HCT116 (cell line): ENCODE data around the gene SDE2. TPM values are rescaled to one million over a fixed set of nuclear protein-coding genes. Genes with fewer than 3 reads are reported as not detected.

Experiments
- ATAC-seq: fragments of 200-7000 bp; cut with Tn5 transposase; 2 replicates; pipeline ENCODE4 v1.9.1; 2020; ENCODE audit warnings: mild to moderate bottlenecking, moderate library complexity
- BruUV-seq: library from RNA; stranded (reverse); fragments of 400-500 nt; replicated peaks from 2 replicates; lab custom pipeline; 2021; lab: Mats Ljungman, UMichigan
- CTCF ChIA-PET: fragments of 300-600 bp; sonication (Branson Sonifier 250); formaldehyde crosslinking; loops from one replicate; lab custom pipeline; 2021; ENCODE audit warnings: antibody characterized with exemption; lab: Charles Lee
- POLR2A ChIA-PET: fragments of 300-600, 350-600 bp; sonication (Branson Sonifier 250); formaldehyde crosslinking; loops from one replicate; lab custom pipeline; 2021; ENCODE audit warnings: antibody characterized with exemption; lab: Charles Lee
- RAD21 ChIA-PET, 2 experiments: fragments of 300-600 bp; sonication (Branson Sonifier 250); formaldehyde crosslinking; loops; one replicate each; lab custom pipeline; 2023; ENCODE audit warnings: low total read pairs in 2 of 2; ENCODE audit not compliant: uncharacterized antibody in 2 of 2, unreplicated experiment in 2 of 2, low non-redundant PET in 1 of 2; lab: Charles Lee
- DNase-seq: peaks from one replicate; pipeline ENCODE4 v3.0.0-alpha.2; 2010; ENCODE audit warnings: low read depth, low spot score
- H2AFZ ChIP-seq: fragments of 200-600 bp; shearing (Covaris generic), sonication (generic); 2 replicates; pipeline ENCODE4 v1.6.1; 2017; ENCODE audit warnings: low read depth, mixed run types, mixed read lengths, antibody characterized with exemption, low read length; ENCODE audit not compliant: poor library complexity, severe bottlenecking
- H3K27ac ChIP-seq: 2 replicates; pipeline ENCODE4 v1.5.1; 2012; ENCODE audit warnings: low read depth, low read length
- H3K27me3 ChIP-seq: fragments of 200-600 bp; sonication (generic); 2 replicates; pipeline ENCODE4 v1.6.1; 2016; ENCODE audit warnings: mixed run types, low read length, mixed read lengths; ENCODE audit not compliant: insufficient read depth
- H3K36me3 ChIP-seq, 2 experiments: fragments of 200-500 bp in 1 of 2; fragments of 200-600 bp in 1 of 2; sonication (Bioruptor generic) in 1 of 2; sonication (generic) in 1 of 2; 2 replicates each; pipeline versions ENCODE4 v1.5.1 to v1.6.1; 2014 to 2016; ENCODE audit warnings: low read length in 2 of 2, inconsistent platforms in 1 of 2, mixed read lengths in 1 of 2, mixed run types in 1 of 2; ENCODE audit not compliant: insufficient read depth in 2 of 2, control insufficient read depth in 1 of 2
- H3K4me1 ChIP-seq, 2 experiments: fragments of 200-600 bp in 1 of 2; sonication (generic) in 1 of 2; 2 replicates each; pipeline versions ENCODE4 v1.5.1 to v1.6.1; 2012 to 2017; ENCODE audit warnings: low read length in 2 of 2, inconsistent platforms in 1 of 2, mild to moderate bottlenecking in 1 of 2, mixed read lengths in 1 of 2, mixed run types in 1 of 2, moderate library complexity in 1 of 2; ENCODE audit not compliant: insufficient read depth in 2 of 2, control insufficient read depth in 1 of 2
- H3K4me2 ChIP-seq: fragments of 200-600 bp; sonication (generic); 2 replicates; pipeline ENCODE4 v1.6.1; 2017; ENCODE audit warnings: mixed run types, low read length, mixed read lengths
- H3K4me3 ChIP-seq, 2 experiments: fragments of 200-600 bp in 1 of 2; sonication (generic) in 1 of 2; replicated peaks in 1 of 2; 2 replicates each; pipeline ENCODE4 v1.5.1; 2011 to 2016; ENCODE audit warnings: low read length in 2 of 2, control low read depth in 1 of 2, low read depth in 1 of 2, mild to moderate bottlenecking in 1 of 2, mixed read lengths in 1 of 2, mixed run types in 1 of 2
- H3K79me2 ChIP-seq: fragments of 200-600 bp; sonication (generic); 2 replicates; pipeline ENCODE4 v1.6.1; 2017; ENCODE audit warnings: mild to moderate bottlenecking, mixed run types, low read length, moderate library complexity, mixed read lengths; ENCODE audit not compliant: insufficient read depth
- H3K9ac ChIP-seq: fragments of 200-600 bp; sonication (generic); 2 replicates; pipeline ENCODE4 v1.6.1; 2016; ENCODE audit warnings: low read length, mixed read lengths
- H3K9me2 ChIP-seq: fragments of 200-600 bp; sonication (generic), shearing (Covaris generic); 2 replicates; pipeline ENCODE4 v1.6.1; 2017; ENCODE audit warnings: mixed run types, mild to moderate bottlenecking, moderate library complexity; ENCODE audit not compliant: insufficient read depth
- H3K9me3 ChIP-seq, 2 experiments: fragments of 200-500 bp in 1 of 2; fragments of 200-600 bp in 1 of 2; sonication (Bioruptor generic) in 1 of 2; sonication (generic) in 1 of 2; 2 replicates each; pipeline ENCODE4 v1.6.1; 2014 to 2017; ENCODE audit warnings: low read length in 2 of 2, mixed read lengths in 2 of 2, inconsistent platforms in 1 of 2, low read depth in 1 of 2, mild to moderate bottlenecking in 1 of 2, mixed run types in 1 of 2, moderate library complexity in 1 of 2; ENCODE audit not compliant: control insufficient read depth in 1 of 2, insufficient read depth in 1 of 2
- H4K20me1 ChIP-seq: fragments of 200-600 bp; sonication (generic), shearing (Covaris generic); 2 replicates; pipeline ENCODE4 v1.6.1; 2017; ENCODE audit warnings: mixed run types, mild to moderate bottlenecking, moderate library complexity; ENCODE audit not compliant: insufficient read depth
- CEBPB ChIP-seq: IDR thresholded peaks from 2 replicates; pipeline ENCODE4 v1.6.1; 2012; ENCODE audit warnings: low read depth
- CTCF ChIP-seq, 3 experiments: fragments of 200-600 bp in 1 of 3; sonication (generic) in 1 of 3; IDR thresholded peaks in 2 of 3; conservative IDR thresholded peaks in 1 of 3; 2 replicates each; pipeline ENCODE4 v1.5.1; 2012 to 2017; ENCODE audit warnings: low read depth in 2 of 3, low read length in 2 of 3, antibody characterized with exemption in 1 of 3, borderline replicate concordance in 1 of 3, control low read depth in 1 of 3, mild to moderate bottlenecking in 1 of 3, mixed read lengths in 1 of 3, mixed run types in 1 of 3, moderate library complexity in 1 of 3; ENCODE audit not compliant: insufficient read depth in 1 of 3
- EGR1 ChIP-seq: IDR thresholded peaks from 2 replicates; pipeline ENCODE4 v1.6.1; 2012; ENCODE audit warnings: low read depth
- ELF1 ChIP-seq: IDR thresholded peaks from 2 replicates; pipeline ENCODE4 v1.6.1; 2012; ENCODE audit warnings: low read depth, borderline replicate concordance
- EZH2 ChIP-seq: fragments of 200-600 bp; sonication (generic); IDR thresholded peaks from 2 replicates; pipeline ENCODE4 v1.6.1; 2017; ENCODE audit warnings: antibody characterized with exemption, mixed run types
- EZH2phosphoT487 ChIP-seq: fragments of 200-600 bp; IDR thresholded peaks from 2 replicates; pipeline ENCODE4 v1.6.1; 2018; ENCODE audit warnings: antibody characterized with exemption, borderline replicate concordance
- FOSL1 ChIP-seq: IDR thresholded peaks from 2 replicates; pipeline ENCODE4 v1.6.1; 2012; ENCODE audit warnings: low read depth
- JUND ChIP-seq: IDR thresholded peaks from 2 replicates; pipeline ENCODE4 v1.6.1; 2012
- POLR2AphosphoS5 ChIP-seq: IDR thresholded peaks from 2 replicates; pipeline ENCODE4 v1.6.1; 2011; ENCODE audit warnings: mild to moderate bottlenecking, low read depth, low read length, moderate library complexity
- RAD21 ChIP-seq: IDR thresholded peaks from 2 replicates; pipeline ENCODE4 v1.6.1; 2012; ENCODE audit warnings: low read depth, mild to moderate bottlenecking
- REST ChIP-seq: IDR thresholded peaks from 2 replicates; pipeline ENCODE4 v1.6.1; 2012; ENCODE audit warnings: low read depth
- SIN3A ChIP-seq: IDR thresholded peaks from 2 replicates; pipeline ENCODE4 v1.6.1; 2012; ENCODE audit warnings: low read depth
- SP1 ChIP-seq: IDR thresholded peaks from 2 replicates; pipeline ENCODE4 v1.6.1; 2012; ENCODE audit warnings: low read depth
- TCF7L2 ChIP-seq: IDR thresholded peaks from 2 replicates; pipeline ENCODE4 v1.7.0; 2011; ENCODE audit warnings: borderline replicate concordance, inconsistent platforms; ENCODE audit not compliant: insufficient read depth, insufficient read length; ENCODE audit errors: extremely low read depth
- YY1 ChIP-seq: IDR thresholded peaks from 2 replicates; pipeline ENCODE4 v1.6.1; 2011; ENCODE audit warnings: low read length, low read depth, moderate library complexity, mild to moderate bottlenecking; ENCODE audit not compliant: insufficient replicate concordance; ENCODE audit errors: extremely low read depth
- ZFX ChIP-seq: fragments of 450-650 bp; IDR thresholded peaks from 2 replicates; pipeline ENCODE4 v1.6.1; 2017
- ZNF274 ChIP-seq: fragments of 200-500 bp; sonication (Bioruptor generic); IDR thresholded peaks from 2 replicates; pipeline ENCODE4 v1.6.1; 2014; ENCODE audit warnings: mild to moderate bottlenecking, low read depth, low read length, inconsistent platforms
- intact Hi-C: fragments of 100-400 bp; cut with micrococcal nuclease; formaldehyde crosslinking; loops from 2 replicates; pipeline ENCODE4 v1.10.0; 2022
- total RNA-seq: library from RNA; stranded (reverse); gene quantifications from one replicate; pipeline ENCODE4 v1.2.1, GENCODE V29; 2021; ENCODE audit not compliant: unreplicated experiment
- TF ChIP-seq, protein P1 (sequence below): IDR thresholded peaks from 2 replicates; pipeline ENCODE4 v1.6.1; 2012
- TF ChIP-seq, protein P2 (sequence below): IDR thresholded peaks from 2 replicates; pipeline ENCODE4 v1.6.1; 2011; ENCODE audit warnings: mild to moderate bottlenecking, low read length, moderate library complexity; ENCODE audit not compliant: insufficient replicate concordance; ENCODE audit errors: extremely low read depth
- TF ChIP-seq, protein P3 (sequence below): IDR thresholded peaks from 2 replicates; pipeline ENCODE4 v1.6.1; 2012

Gene SDE2
- total RNA-seq, 1 experiment from 2014 or later: 22.5 TPM

- no peak overlapping the region for H2AFZ ChIP-seq
- RAD21 ChIA-PET: no interaction called here
- H3K27ac ChIP-seq: no peak overlapping the region
- H3K9me2 ChIP-seq: no peaks in the 10 kb centered on the region
- H3K79me2 ChIP-seq: no peaks in the 10 kb centered on the region
- no peak overlapping the region for H3K4me2 ChIP-seq
- DNase-seq: no peak
- H3K4me3 ChIP-seq: no peak overlapping the region
- no peaks in the 10 kb centered on the region for H3K36me3 ChIP-seq
- no peak for TF ChIP-seq CTCF (IDR thresholded peaks at IDR 0.05 in 2 of 3, conservative IDR thresholded peaks at IDR 0.05 in 1 of 3; ENCODE audit: borderline replicate concordance in 1 of 3, insufficient read depth in 1 of 3, low read depth in 2 of 3, low read length in 2 of 3)
- TF ChIP-seq, protein P1, sequence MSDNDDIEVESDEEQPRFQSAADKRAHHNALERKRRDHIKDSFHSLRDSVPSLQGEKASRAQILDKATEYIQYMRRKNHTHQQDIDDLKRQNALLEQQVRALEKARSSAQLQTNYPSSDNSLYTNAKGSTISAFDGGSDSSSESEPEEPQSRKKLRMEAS: no peak
- TF ChIP-seq EZH2: no peak
- no peak for TF ChIP-seq SP1
- no peak for TF ChIP-seq EGR1
- TF ChIP-seq, protein P2, sequence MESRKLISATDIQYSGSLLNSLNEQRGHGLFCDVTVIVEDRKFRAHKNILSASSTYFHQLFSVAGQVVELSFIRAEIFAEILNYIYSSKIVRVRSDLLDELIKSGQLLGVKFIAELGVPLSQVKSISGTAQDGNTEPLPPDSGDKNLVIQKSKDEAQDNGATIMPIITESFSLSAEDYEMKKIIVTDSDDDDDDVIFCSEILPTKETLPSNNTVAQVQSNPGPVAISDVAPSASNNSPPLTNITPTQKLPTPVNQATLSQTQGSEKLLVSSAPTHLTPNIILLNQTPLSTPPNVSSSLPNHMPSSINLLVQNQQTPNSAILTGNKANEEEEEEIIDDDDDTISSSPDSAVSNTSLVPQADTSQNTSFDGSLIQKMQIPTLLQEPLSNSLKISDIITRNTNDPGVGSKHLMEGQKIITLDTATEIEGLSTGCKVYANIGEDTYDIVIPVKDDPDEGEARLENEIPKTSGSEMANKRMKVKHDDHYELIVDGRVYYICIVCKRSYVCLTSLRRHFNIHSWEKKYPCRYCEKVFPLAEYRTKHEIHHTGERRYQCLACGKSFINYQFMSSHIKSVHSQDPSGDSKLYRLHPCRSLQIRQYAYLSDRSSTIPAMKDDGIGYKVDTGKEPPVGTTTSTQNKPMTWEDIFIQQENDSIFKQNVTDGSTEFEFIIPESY: no peak
- no peak for TF ChIP-seq ELF1
- TF ChIP-seq FOSL1: no peak
- no peak for TF ChIP-seq JUND
- TF ChIP-seq RAD21: no peak
- no peak for TF ChIP-seq EZH2phosphoT487
- no peak for TF ChIP-seq TCF7L2
- TF ChIP-seq CEBPB: no peak
- TF ChIP-seq POLR2AphosphoS5: no peak
- TF ChIP-seq YY1: no peak
- TF ChIP-seq REST: no peak
- TF ChIP-seq ZFX: no peak
- no peak for TF ChIP-seq SIN3A
- TF ChIP-seq ZNF274: no peak
- TF ChIP-seq, protein P3, sequence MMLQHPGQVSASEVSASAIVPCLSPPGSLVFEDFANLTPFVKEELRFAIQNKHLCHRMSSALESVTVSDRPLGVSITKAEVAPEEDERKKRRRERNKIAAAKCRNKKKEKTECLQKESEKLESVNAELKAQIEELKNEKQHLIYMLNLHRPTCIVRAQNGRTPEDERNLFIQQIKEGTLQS: no peak
- H3K9me3 ChIP-seq: no peaks in the 10 kb centered on the region
- POLR2A ChIA-PET: no interaction called here
- H4K20me1 ChIP-seq: no peaks in the 10 kb centered on the region
- no peak overlapping the region for H3K9ac ChIP-seq
- CTCF ChIA-PET: no interaction called here
- peaks cover 0 to 24% of the 10 kb centered on the region in 2 experiments; a peak in 2 of 4 replicates for H3K4me1 ChIP-seq
- intact Hi-C loops: no loop called here
- no peak for ATAC-seq
- no TSS peak for BruUV-seq
- no peaks in the 10 kb centered on the region for H3K27me3 ChIP-seq
Observed at GRCh38 chr1:225965231-225965630, 33.9 kb downstream of the SDE2 start.
